Smooth muscle cell (in vitro differentiated cells): Measurements from ENCODE around the gene PACS2. TPM values are rescaled to one million over a fixed set of nuclear protein-coding genes. Genes with fewer than 3 reads are reported as not detected.

Source experiments
- DNase-seq: peaks from one replicate; lab custom pipeline; 2025; ENCODE audit not compliant: unreplicated experiment; lab: John Stamatoyannopoulos, UW
- H2AFZ ChIP-seq: fragments of 200-600 bp; sonication (generic); 2 replicates; pipeline ENCODE4 v1.6.0; 2016; ENCODE audit warnings: antibody characterized with exemption, low read depth, mild to moderate bottlenecking
- H3F3A ChIP-seq: fragments of 200-600 bp; sonication (generic); 2 replicates; pipeline ENCODE4 v1.6.0; 2017; ENCODE audit warnings: antibody characterized with exemption, low read depth
- H3K27ac ChIP-seq: fragments of 200-600 bp; sonication (generic); 2 replicates; pipeline ENCODE4 v1.5.1; 2016; ENCODE audit warnings: low read depth, mild to moderate bottlenecking
- H3K27me3 ChIP-seq: fragments of 200-600 bp; sonication (generic); 2 replicates; pipeline ENCODE4 v1.6.1; 2016; ENCODE audit warnings: low read depth, mild to moderate bottlenecking
- H3K36me3 ChIP-seq: fragments of 200-600 bp; sonication (generic); 2 replicates; pipeline ENCODE4 v1.5.1; 2016; ENCODE audit warnings: low read depth
- H3K4me1 ChIP-seq: fragments of 200-600 bp; sonication (generic); 2 replicates; pipeline ENCODE4 v1.5.1; 2016; ENCODE audit warnings: low read depth
- H3K4me2 ChIP-seq: fragments of 200-600 bp; sonication (generic); 2 replicates; pipeline ENCODE4 v1.6.0; 2016; ENCODE audit warnings: mild to moderate bottlenecking
- H3K4me3 ChIP-seq: fragments of 200-600 bp; sonication (generic); 2 replicates; pipeline ENCODE4 v1.5.1; 2016; ENCODE audit warnings: mild to moderate bottlenecking
- H3K79me2 ChIP-seq: fragments of 200-600 bp; sonication (generic); 2 replicates; pipeline ENCODE4 v1.6.0; 2016; ENCODE audit warnings: low read depth, mild to moderate bottlenecking
- H3K9ac ChIP-seq: fragments of 200-600 bp; sonication (generic); 2 replicates; pipeline ENCODE4 v1.6.0; 2016; ENCODE audit warnings: low read depth
- H3K9me3 ChIP-seq: fragments of 200-600 bp; sonication (generic); replicated peaks from 2 replicates; pipeline ENCODE4 v1.5.1; 2016; ENCODE audit warnings: low read depth
- H4K20me1 ChIP-seq: fragments of 200-600 bp; sonication (generic); 2 replicates; pipeline ENCODE4 v1.6.0; 2016; ENCODE audit warnings: low read depth
- WGBS: methylation state at CpG from one replicate; pipeline ENCODE4 v1.1.7; 2016; ENCODE audit warnings: low lambda C conversion rate; 5-methylcytosine and 5-hydroxymethylcytosine counted together
- polyA plus RNA-seq: library from polyadenylated mRNA; unstranded; fragments of >200 nt; fragmentation: Nextera tagmentation; extraction: Ambion mirVana; gene quantifications from 2 replicates; pipeline ENCODE4 v1.2.1, GENCODE V29; 2016
- total RNA-seq: library from RNA; depleted of rRNA; stranded (reverse); fragments of >200 nt; gene quantifications from 2 replicates; pipeline ENCODE4 v1.2.3, GENCODE V29; 2014
- TF ChIP-seq, protein P1 (sequence below): fragments of 200-600 bp; sonication (generic); IDR thresholded peaks from 2 replicates; pipeline ENCODE4 v1.5.1; 2017; ENCODE audit warnings: borderline replicate concordance, mild to moderate bottlenecking, antibody characterized with exemption; ENCODE audit not compliant: insufficient read depth, poor library complexity, severe bottlenecking

PACS2 gene
- total and polyA plus RNA-seq, 2 experiments from 2014 or later, result 36.9 to 49.1 TPM

DNA sequence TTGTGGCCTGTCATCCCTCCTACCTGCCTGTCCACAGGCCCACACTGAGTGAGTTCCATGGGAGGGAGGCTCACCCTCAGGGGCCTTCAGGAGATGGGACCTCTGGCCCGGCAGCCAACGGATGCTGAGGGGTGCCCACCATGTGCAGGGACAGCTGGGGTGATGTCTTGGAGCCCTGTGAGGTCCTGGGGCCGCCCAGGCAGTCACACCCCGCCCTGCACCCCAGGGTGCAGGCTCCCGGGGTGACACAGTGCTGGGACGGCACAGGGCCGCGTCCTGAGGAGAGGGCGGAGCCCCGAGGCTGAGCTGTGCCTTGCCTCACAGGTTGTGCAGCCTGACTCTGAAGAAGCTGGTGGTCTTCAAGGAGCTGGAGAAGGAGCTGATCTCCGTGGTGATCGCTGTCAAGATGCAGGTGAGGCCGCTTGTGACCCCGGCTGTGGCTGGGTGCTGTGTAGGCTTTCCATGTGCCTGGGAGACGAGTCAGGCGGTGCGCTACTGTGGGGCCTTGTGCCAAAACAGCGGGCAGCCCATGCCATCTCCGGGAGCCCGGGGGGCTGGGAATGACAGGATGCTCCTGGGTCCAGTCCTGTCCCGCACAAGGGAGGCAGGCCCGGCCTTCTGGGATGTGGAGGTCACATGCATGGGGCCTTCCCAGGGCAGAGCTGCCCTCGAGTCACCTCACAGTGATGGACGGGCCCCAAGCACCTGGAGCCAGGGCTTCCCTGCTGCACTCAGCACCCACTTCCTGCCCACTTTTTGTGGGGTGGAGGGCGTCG lies 33.8 kb downstream of the PACS2 start:
- 92% methylated on average over 26 of the region's 26 CpGs for WGBS
- no peak for DNase-seq
- Histone ChIP-seq H3K4me3 (no peak overlapping the region), H3K9me3 (no peaks in the 10 kb centered on the region), H3K9ac (no peak overlapping the region), H3K27ac (no peak overlapping the region), H3K27me3 (no peaks in the 10 kb centered on the region), H2AFZ (no peak overlapping the region), H3K4me2 (no peak overlapping the region), H3K4me1 (no peaks in the 10 kb centered on the region), H3K36me3 (no peaks in the 10 kb centered on the region), H3F3A (no peaks in the 10 kb centered on the region), H4K20me1 (peaks cover 45% of the 10 kb centered on the region), H3K79me2 (peaks cover 19% of the 10 kb centered on the region)
- TF ChIP-seq, protein P1, sequence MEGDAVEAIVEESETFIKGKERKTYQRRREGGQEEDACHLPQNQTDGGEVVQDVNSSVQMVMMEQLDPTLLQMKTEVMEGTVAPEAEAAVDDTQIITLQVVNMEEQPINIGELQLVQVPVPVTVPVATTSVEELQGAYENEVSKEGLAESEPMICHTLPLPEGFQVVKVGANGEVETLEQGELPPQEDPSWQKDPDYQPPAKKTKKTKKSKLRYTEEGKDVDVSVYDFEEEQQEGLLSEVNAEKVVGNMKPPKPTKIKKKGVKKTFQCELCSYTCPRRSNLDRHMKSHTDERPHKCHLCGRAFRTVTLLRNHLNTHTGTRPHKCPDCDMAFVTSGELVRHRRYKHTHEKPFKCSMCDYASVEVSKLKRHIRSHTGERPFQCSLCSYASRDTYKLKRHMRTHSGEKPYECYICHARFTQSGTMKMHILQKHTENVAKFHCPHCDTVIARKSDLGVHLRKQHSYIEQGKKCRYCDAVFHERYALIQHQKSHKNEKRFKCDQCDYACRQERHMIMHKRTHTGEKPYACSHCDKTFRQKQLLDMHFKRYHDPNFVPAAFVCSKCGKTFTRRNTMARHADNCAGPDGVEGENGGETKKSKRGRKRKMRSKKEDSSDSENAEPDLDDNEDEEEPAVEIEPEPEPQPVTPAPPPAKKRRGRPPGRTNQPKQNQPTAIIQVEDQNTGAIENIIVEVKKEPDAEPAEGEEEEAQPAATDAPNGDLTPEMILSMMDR, result no peak

DNA sequence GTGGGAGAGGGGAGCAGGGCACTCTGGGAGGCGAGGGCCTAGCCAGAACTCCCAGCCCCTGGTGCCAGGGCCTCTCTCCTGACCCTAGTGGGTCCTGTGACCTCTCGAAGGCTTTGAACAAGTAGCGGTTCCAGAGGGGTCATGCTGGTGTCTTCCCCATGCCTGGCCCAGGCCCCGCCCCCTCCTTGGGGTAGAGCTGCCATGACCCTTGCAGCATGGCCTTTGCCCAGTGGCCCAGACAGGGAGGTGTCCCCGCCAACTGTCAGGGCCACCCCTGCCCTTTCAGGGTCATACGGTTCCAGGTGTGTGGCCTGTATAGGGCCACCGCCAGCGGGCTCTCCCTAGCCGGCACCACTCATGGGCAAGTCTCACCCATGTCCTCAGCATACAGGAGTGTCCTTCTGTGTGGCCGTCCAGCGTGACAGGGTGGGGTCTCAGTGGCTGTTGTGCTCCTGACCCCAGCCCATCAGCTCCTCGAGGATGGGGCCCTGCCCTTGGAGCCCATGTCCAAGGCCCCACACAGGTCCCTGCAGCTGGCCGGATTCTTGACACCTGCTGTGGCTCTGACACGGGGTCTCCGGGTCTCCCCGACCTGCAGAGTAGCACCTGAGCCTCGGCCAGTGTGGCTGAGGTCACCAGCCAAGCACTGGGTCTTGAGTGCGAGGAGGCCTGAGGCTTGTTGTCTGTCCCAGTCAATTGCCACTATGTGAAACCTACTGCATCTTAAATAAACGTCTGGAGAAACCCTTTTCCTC lies 34.6 kb downstream of the PACS2 start:
- no peak overlapping the region for H3K9ac ChIP-seq
- H3F3A ChIP-seq, result no peaks in the 10 kb centered on the region
- peaks cover 42% of the 10 kb centered on the region for H4K20me1 ChIP-seq
- peaks cover 14% of the 10 kb centered on the region for H3K79me2 ChIP-seq
- TF ChIP-seq, protein P1, result no peak
- H3K4me1 ChIP-seq, result no peaks in the 10 kb centered on the region
- H3K27ac ChIP-seq, result no peak overlapping the region
- no peaks in the 10 kb centered on the region for H3K36me3 ChIP-seq
- DNase-seq, result no peak
- no peaks in the 10 kb centered on the region for H3K27me3 ChIP-seq
- H3K9me3 ChIP-seq, result no peaks in the 10 kb centered on the region
- H3K4me3 ChIP-seq, result no peak overlapping the region
- WGBS, result 95% methylated on average over 19 of the region's 19 CpGs
- no peak overlapping the region for H3K4me2 ChIP-seq
- no peak overlapping the region for H2AFZ ChIP-seq

DNA sequence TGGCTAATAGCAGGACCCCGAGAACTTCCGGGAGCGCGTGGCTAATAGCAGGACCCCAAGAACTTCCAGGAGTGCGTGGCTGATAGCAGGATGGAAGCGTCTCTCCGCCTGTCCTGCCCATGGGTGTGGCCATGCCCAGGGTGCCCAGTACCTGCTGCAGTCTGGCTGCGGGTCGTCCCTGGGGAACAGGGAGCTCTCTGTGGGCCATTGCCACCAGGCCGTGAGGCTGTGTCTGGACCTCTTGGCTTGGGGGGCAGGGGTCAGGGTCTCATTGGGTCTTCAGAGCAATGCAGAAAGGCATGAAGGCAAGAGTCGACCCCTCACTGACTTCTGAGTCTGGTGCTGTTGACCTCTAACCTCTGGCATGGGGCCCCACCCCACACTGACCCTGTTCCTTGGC lies 35.4 kb downstream of the PACS2 start:
- no peak overlapping the region for H3K27ac ChIP-seq
- H3K9me3 ChIP-seq, result no peaks in the 10 kb centered on the region
- DNase-seq, result no peak
- TF ChIP-seq, protein P1, result no peak
- H3K4me3 ChIP-seq, result no peak overlapping the region
- H3K36me3 ChIP-seq, result no peaks in the 10 kb centered on the region
- H3K4me1 ChIP-seq, result no peaks in the 10 kb centered on the region
- H4K20me1 ChIP-seq, result peaks cover 40% of the 10 kb centered on the region
- WGBS, result 94% methylated on average over 11 of the region's 11 CpGs
- H3F3A ChIP-seq, result no peaks in the 10 kb centered on the region
- H3K79me2 ChIP-seq, result peaks cover 7% of the 10 kb centered on the region
- no peaks in the 10 kb centered on the region for H3K27me3 ChIP-seq
- H3K4me2 ChIP-seq, result no peak overlapping the region
- H2AFZ ChIP-seq, result no peak overlapping the region
- no peak overlapping the region for H3K9ac ChIP-seq
